IMR-90 (cell line): ENCODE data around the gene WWC1. TPM values are rescaled to one million over a fixed set of nuclear protein-coding genes. Genes with fewer than 3 reads are reported as not detected.

ENCODE experiments used
- ATAC-seq: fragments of 200-7000 bp; cut with Tn5 transposase; 2 replicates; pipeline ENCODE4 v1.9.1; 2020; ENCODE audit warnings: low read depth, mild to moderate bottlenecking, moderate library complexity
- BruUV-seq: library from RNA; stranded (reverse); fragments of 400-500 nt; replicated peaks from 2 replicates; lab custom pipeline; 2021; lab: Mats Ljungman, UMichigan
- CTCF ChIA-PET: fragments of 300-600 bp; formaldehyde crosslinking; extraction: SDS; loops from one replicate; lab custom pipeline; 2021; ENCODE audit warnings: antibody characterized with exemption; lab: Yijun Ruan, JAX
- POLR2A ChIA-PET: fragments of 300-600 bp; sonication (Branson Sonifier 250); formaldehyde crosslinking; loops from one replicate; lab custom pipeline; 2022; ENCODE audit warnings: antibody characterized with exemption; ENCODE audit not compliant: unreplicated experiment; lab: Charles Lee
- DNase-seq: peaks from one replicate; pipeline ENCODE4 v3.0.0; 2013
- H2AFZ ChIP-seq: replicated peaks from 2 replicates; pipeline ENCODE3; 2013; ENCODE audit warnings: low read length, mild to moderate bottlenecking; ENCODE audit not compliant: poor library complexity
- H2AK5ac ChIP-seq: 2 replicates; pipeline ENCODE4 v1.6.1; 2013; ENCODE audit warnings: low read depth, low read length, inconsistent platforms
- H2AK9ac ChIP-seq: replicated peaks from 2 replicates; pipeline ENCODE3; 2013; ENCODE audit warnings: mild to moderate bottlenecking, low read depth, low read length, moderate library complexity; ENCODE audit not compliant: poor library complexity
- H2BK120ac ChIP-seq: 2 replicates; pipeline ENCODE4 v1.6.1; 2013; ENCODE audit warnings: low read depth, low read length, inconsistent platforms
- H2BK15ac ChIP-seq: 3 replicates; pipeline ENCODE4 v1.6.1; 2013; ENCODE audit warnings: low read depth, low read length, inconsistent platforms
- H2BK20ac ChIP-seq: 2 replicates; pipeline ENCODE4 v1.6.1; 2013; ENCODE audit warnings: low read depth, mild to moderate bottlenecking, inconsistent platforms, low read length, moderate library complexity
- H2BK5ac ChIP-seq: 2 replicates; pipeline ENCODE4 v1.6.1; 2013; ENCODE audit warnings: mild to moderate bottlenecking, low read depth, low read length, inconsistent platforms; ENCODE audit not compliant: poor library complexity, severe bottlenecking
- H3K14ac ChIP-seq: replicated peaks from 2 replicates; pipeline ENCODE4 v1.6.1; 2013; ENCODE audit warnings: low read depth, low read length, inconsistent platforms
- H3K18ac ChIP-seq: 2 replicates; pipeline ENCODE4 v1.6.1; 2013; ENCODE audit warnings: low read depth, low read length, control low read depth
- H3K23ac ChIP-seq: 2 replicates; pipeline ENCODE4 v1.6.1; 2013; ENCODE audit warnings: low read depth, low read length, inconsistent platforms
- H3K27ac ChIP-seq: 2 replicates; pipeline ENCODE4 v1.5.1; 2013; ENCODE audit warnings: mild to moderate bottlenecking, control low read depth, low read length; ENCODE audit not compliant: insufficient read depth
- H3K27me3 ChIP-seq: 2 replicates; pipeline ENCODE4 v1.6.1; 2013; ENCODE audit warnings: low read length; ENCODE audit not compliant: control insufficient read depth, insufficient read depth
- H3K36me3 ChIP-seq: 2 replicates; pipeline ENCODE4 v1.6.1; 2013; ENCODE audit warnings: low read length, mixed read lengths; ENCODE audit not compliant: control insufficient read depth, insufficient read depth
- H3K4ac ChIP-seq: 2 replicates; pipeline ENCODE4 v1.6.1; 2013; ENCODE audit warnings: low read depth, low read length, inconsistent platforms
- H3K4me1 ChIP-seq: 2 replicates; pipeline ENCODE4 v1.6.1; 2013; ENCODE audit warnings: low read length, mixed read lengths; ENCODE audit not compliant: control insufficient read depth, insufficient read depth
- H3K4me2 ChIP-seq: 2 replicates; pipeline ENCODE4 v1.6.1; 2013; ENCODE audit warnings: low read depth, mild to moderate bottlenecking, control low read depth, low read length, moderate library complexity
- H3K4me3 ChIP-seq: 2 replicates; pipeline ENCODE4 v1.5.1; 2013; ENCODE audit warnings: low read depth, mild to moderate bottlenecking, control low read depth, low read length, moderate library complexity; ENCODE audit not compliant: insufficient read depth
- H3K56ac ChIP-seq: 2 replicates; pipeline ENCODE4 v1.6.1; 2013; ENCODE audit warnings: low read length, inconsistent platforms; ENCODE audit not compliant: insufficient read depth; ENCODE audit errors: extremely low read depth
- H3K79me1 ChIP-seq, 2 experiments: 2 replicates each; pipeline ENCODE4 v1.6.1; 2013; ENCODE audit warnings: low read length in 2 of 2, inconsistent platforms in 1 of 2, low read depth in 1 of 2
- H3K9ac ChIP-seq: 2 replicates; pipeline ENCODE4 v1.6.1; 2013; ENCODE audit warnings: low read depth, low read length, control low read depth
- H3K9me1 ChIP-seq: 2 replicates; pipeline ENCODE4 v1.6.1; 2013; ENCODE audit warnings: low read length, inconsistent platforms; ENCODE audit not compliant: insufficient read depth
- H3K9me3 ChIP-seq: 2 replicates; pipeline ENCODE4 v1.6.1; 2013; ENCODE audit warnings: low read length; ENCODE audit not compliant: control insufficient read depth, insufficient read depth
- H4K20me1 ChIP-seq: 2 replicates; pipeline ENCODE4 v1.6.1; 2013; ENCODE audit warnings: low read length, inconsistent platforms; ENCODE audit not compliant: insufficient read depth
- H4K5ac ChIP-seq: 2 replicates; pipeline ENCODE4 v1.6.1; 2013; ENCODE audit warnings: mild to moderate bottlenecking, low read depth, low read length, control low read depth
- H4K8ac ChIP-seq, 2 experiments: 2 replicates each; pipeline ENCODE4 v1.6.1; 2013; ENCODE audit warnings: low read depth in 2 of 2, low read length in 2 of 2, control low read depth in 1 of 2, inconsistent platforms in 1 of 2
- H4K91ac ChIP-seq: 2 replicates; pipeline ENCODE4 v1.6.1; 2013; ENCODE audit warnings: low read depth, low read length, inconsistent platforms; ENCODE audit not compliant: insufficient read depth
- BHLHE40 ChIP-seq: fragments of 150-350 bp; IDR thresholded peaks from 2 replicates; pipeline ENCODE4 v1.6.1; 2016; ENCODE audit warnings: mild to moderate bottlenecking, low read depth, low read length
- CEBPB ChIP-seq: IDR thresholded peaks from 2 replicates; pipeline ENCODE4 v1.6.1; 2012; ENCODE audit warnings: low read depth, low read length, improper control_type of control experiment
- CHD1 ChIP-seq: IDR thresholded peaks from 2 replicates; pipeline ENCODE4 v1.6.1; 2012; ENCODE audit warnings: low read depth, low read length, improper control_type of control experiment
- CTCF ChIP-seq: conservative IDR thresholded peaks from 2 replicates; pipeline ENCODE4 v1.5.1; 2012; ENCODE audit warnings: mild to moderate bottlenecking, low read depth, low read length, improper control_type of control experiment
- ELK1 ChIP-seq: fragments of 150-350 bp; IDR thresholded peaks from 2 replicates; pipeline ENCODE4 v1.6.1; 2016; ENCODE audit warnings: low read depth, mild to moderate bottlenecking, low read length, moderate library complexity, borderline replicate concordance
- FOS ChIP-seq: fragments of 150-350 bp; IDR thresholded peaks from 2 replicates; pipeline ENCODE4 v1.6.1; 2016; ENCODE audit warnings: low read depth, low read length
- MAFK ChIP-seq: IDR thresholded peaks from 2 replicates; pipeline ENCODE4 v1.6.1; 2012; ENCODE audit warnings: low read depth, low read length, improper control_type of control experiment
- MAZ ChIP-seq: IDR thresholded peaks from 2 replicates; pipeline ENCODE4 v1.6.1; 2012; ENCODE audit warnings: low read depth, mild to moderate bottlenecking, low read length, improper control_type of control experiment, moderate library complexity, borderline replicate concordance
- MXI1 ChIP-seq: IDR thresholded peaks from 2 replicates; pipeline ENCODE4 v1.6.1; 2012; ENCODE audit warnings: low read depth, mild to moderate bottlenecking, low read length, moderate library complexity, borderline replicate concordance
- NFE2L2 ChIP-seq: fragments of 150-350 bp; IDR thresholded peaks from 2 replicates; pipeline ENCODE4 v1.6.1; 2016; ENCODE audit warnings: low read depth, mild to moderate bottlenecking, low read length
- POLR2A ChIP-seq: IDR thresholded peaks from 2 replicates; pipeline ENCODE4 v1.6.1; 2012; ENCODE audit warnings: mild to moderate bottlenecking, low read depth, low read length
- RAD21 ChIP-seq: IDR thresholded peaks from 2 replicates; pipeline ENCODE4 v1.6.1; 2012; ENCODE audit warnings: low read length, improper control_type of control experiment
- RCOR1 ChIP-seq: IDR thresholded peaks from 2 replicates; pipeline ENCODE4 v1.6.1; 2012; ENCODE audit warnings: mild to moderate bottlenecking, low read length, improper control_type of control experiment; ENCODE audit not compliant: insufficient replicate concordance
- RFX5 ChIP-seq: IDR thresholded peaks from 2 replicates; pipeline ENCODE4 v1.8.0; 2012; ENCODE audit warnings: low read depth, mild to moderate bottlenecking, low read length, moderate library complexity
- SMC3 ChIP-seq: fragments of 150-350 bp; IDR thresholded peaks from 2 replicates; pipeline ENCODE4 v1.6.1; 2016; ENCODE audit warnings: low read depth, mild to moderate bottlenecking, antibody characterized with exemption, low read length, moderate library complexity
- USF2 ChIP-seq: fragments of 150-350 bp; IDR thresholded peaks from 2 replicates; pipeline ENCODE4 v1.6.1; 2017; ENCODE audit warnings: mild to moderate bottlenecking, antibody characterized with exemption, low read length, low read depth
- WGBS, 2 experiments: methylation state at CpG; one replicate each; pipeline versions ENCODE4 v1.1.5 to v1.1.7; 2013; ENCODE audit warnings: missing lambda C conversion rate in 2 of 2; ENCODE audit not compliant: insufficient read length in 1 of 2; ENCODE audit errors: extremely low coverage in 2 of 2; 5-methylcytosine and 5-hydroxymethylcytosine counted together
- dilution Hi-C: fragments of 300-500 bp; cut with HindIII; formaldehyde crosslinking; loops from one replicate; pipeline ENCODE4 v1.14.3; 2018; ENCODE audit warnings: low sequenced_read_pairs; ENCODE audit not compliant: unreplicated experiment
- in situ Hi-C: fragments of 300-500 bp; cut with MboI; formaldehyde crosslinking; loops from 3 replicates; pipeline ENCODE4 v1.14.3; 2019; ENCODE audit warnings: low sequenced_read_pairs, inconsistent platforms, mixed read lengths
- intact Hi-C: fragments of 100-400 bp; cut with micrococcal nuclease; formaldehyde crosslinking; loops from 2 replicates; pipeline ENCODE4 v1.10.0; 2022
- polyA plus RNA-seq, 3 experiments: library from polyadenylated mRNA; depleted of rRNA; stranded (reverse); fragments of >200 nt; gene quantifications; 2 replicates each; pipeline ENCODE4 v1.2.3, GENCODE V29; 2012; ENCODE audit warnings: low replicate concordance in 1 of 3
- total RNA-seq: library from RNA; depleted of rRNA; stranded (reverse); fragments of >200 nt; gene quantifications from 2 replicates; pipeline ENCODE4 v1.2.3, GENCODE V29; 2012

WWC1 gene
- total and polyA plus RNA-seq, 2 of the 4 experiments (the other 2 are of a cell fraction), result 9.1 to 10.3 TPM

- H3K27ac ChIP-seq, result no peak overlapping the region
- no peaks in the 10 kb centered on the region for H3K27me3 ChIP-seq
- H2AK5ac ChIP-seq, result no peak overlapping the region
- no peak overlapping the region for H3K23ac ChIP-seq
- peaks cover 0 to under 1% of the 10 kb centered on the region in 2 experiments; a peak in 1 of 4 replicates for H3K79me1 ChIP-seq
- no peak overlapping the region for H3K4me2 ChIP-seq
- TF ChIP-seq MAFK (no peak), RFX5 (no peak), NFE2L2 (no peak), MAZ (no peak), ELK1 (no peak), POLR2A (no peak), CTCF (no peak), CHD1 (no peak), USF2 (no peak), FOS (no peak), MXI1 (no peak), RCOR1 (no peak), SMC3 (no peak), CEBPB (no peak), RAD21 (no peak), BHLHE40 (no peak)
- no peak overlapping the region for H3K4ac ChIP-seq
- H2BK20ac ChIP-seq, result no peak overlapping the region
- no CpG with 5 or more reads among the region's 4 CpGs for WGBS, 2 experiments
- H4K20me1 ChIP-seq, result no peaks in the 10 kb centered on the region
- CTCF ChIA-PET, result no interaction called here
- intact Hi-C loops (no loop called here), dilution Hi-C loops (no loop called here), in situ Hi-C loops (no loop called here)
- no peak overlapping the region for H2AK9ac ChIP-seq
- POLR2A ChIA-PET, result no interaction called here
- H2BK5ac ChIP-seq, result no peak overlapping the region
- no peak overlapping the region for H4K8ac ChIP-seq
- no peak overlapping the region for H3K56ac ChIP-seq
- no peaks in the 10 kb centered on the region for H3K9me3 ChIP-seq
- no peak overlapping the region for H2BK15ac ChIP-seq
- H3K18ac ChIP-seq, result no peak overlapping the region
- no peak overlapping the region for H4K5ac ChIP-seq
- H3K9ac ChIP-seq, result no peak overlapping the region
- H2AFZ ChIP-seq, result no peak overlapping the region
- H2BK120ac ChIP-seq, result no peak overlapping the region
- no peak overlapping the region for H4K91ac ChIP-seq
- BruUV-seq, result no TSS peak
- no peak for ATAC-seq
- no peaks in the 10 kb centered on the region for H3K4me1 ChIP-seq
- no peaks in the 10 kb centered on the region for H3K9me1 ChIP-seq
- no peak for DNase-seq
- no peak overlapping the region for H3K4me3 ChIP-seq
- H3K14ac ChIP-seq, result no peak overlapping the region
- H3K36me3 ChIP-seq, result no peaks in the 10 kb centered on the region
Measured at GRCh38 chr5:168481330-168481788, 189.9 kb downstream of the WWC1 start.
